Activated CD8-positive, alpha-beta T cell treated with anti-CD3 and anti-CD28 coated beads for 36 hours (primary cell): ENCODE data around the gene PRKCE. TPM values are rescaled to one million over a fixed set of nuclear protein-coding genes. Genes with fewer than 3 reads are reported as not detected.
"Not testable (repeated sequence)": the region's sequence is repeated elsewhere in the genome, so short reads cannot be mapped to it uniquely, and the experiment has no call there.

Source experiments
- ATAC-seq: fragments of 200-7000 bp; cut with Tn5 transposase; one replicate; pipeline ENCODE4 v1.10.0; 2021; ENCODE audit warnings: mild to moderate bottlenecking, moderate library complexity
- CTCF ChIA-PET: fragments of 350-600 bp; sonication (Branson Sonifier 250); formaldehyde crosslinking; loops from one replicate; lab custom pipeline; 2021; ENCODE audit warnings: antibody characterized with exemption; lab: Charles Lee
- POLR2A ChIA-PET: fragments of 350-600 bp; sonication (Branson Sonifier 250); formaldehyde crosslinking; loops from one replicate; lab custom pipeline; 2021; ENCODE audit warnings: antibody characterized with exemption; lab: Charles Lee
- DNase-seq: peaks from one replicate; pipeline ENCODE4 v3.0.0-alpha.2; 2020
- H3K27ac Mint-ChIP-seq: one replicate; pipeline ENCODE4 v1.8.0; 2021; ENCODE audit warnings: mild to moderate bottlenecking, mixed read lengths
- H3K27me3 Mint-ChIP-seq: one replicate; pipeline ENCODE4 v1.8.0; 2021; ENCODE audit warnings: mixed read lengths
- H3K36me3 Mint-ChIP-seq: one replicate; pipeline ENCODE4 v1.8.0; 2021; ENCODE audit warnings: low read depth, mixed read lengths
- H3K4me1 Mint-ChIP-seq: one replicate; pipeline ENCODE4 v1.8.0; 2021; ENCODE audit warnings: low read depth, mixed read lengths
- H3K4me3 Mint-ChIP-seq: one replicate; pipeline ENCODE4 v1.8.0; 2021; ENCODE audit warnings: mild to moderate bottlenecking, moderate library complexity, mixed read lengths
- H3K9me3 Mint-ChIP-seq: one replicate; pipeline ENCODE4 v1.8.0; 2021; ENCODE audit warnings: mixed read lengths
- CTCF ChIP-seq: fragments of 200-600 bp; IDR thresholded peaks from one replicate; pipeline ENCODE4 v1.8.0; 2022; ENCODE audit warnings: antibody characterized with exemption, mild to moderate bottlenecking
- intact Hi-C: fragments of 100-400 bp; cut with micrococcal nuclease; formaldehyde crosslinking; loops from one replicate; pipeline ENCODE4 v1.10.0; 2022
- total RNA-seq, 2 experiments: library from RNA; stranded (reverse); gene quantifications; one replicate each; pipeline ENCODE4 v1.2.3, GENCODE V29; 2021

PRKCE gene
- total RNA-seq, 2 experiments from 2014 or later = 11.5 to 11.9 TPM

GRCh38 chr2:46216213-46216612 lies 564.7 kb downstream of the PRKCE start:
- DNase-seq (no peak), ATAC-seq (no peak)
- intact Hi-C loops = no loop called here
- H3K4me1 Mint-ChIP-seq = no peaks in the 10 kb centered on the region
- POLR2A ChIA-PET = no interaction called here
- peaks cover 12% of the 10 kb centered on the region for H3K9me3 Mint-ChIP-seq
- no peak overlapping the region for H3K27ac Mint-ChIP-seq
- no peak overlapping the region for H3K4me3 Mint-ChIP-seq
- CTCF ChIA-PET = no interaction called here
- TF ChIP-seq CTCF = no peak
- peaks cover under 1% of the 10 kb centered on the region for H3K27me3 Mint-ChIP-seq
- peaks cover 3% of the 10 kb centered on the region for H3K36me3 Mint-ChIP-seq

GRCh38 chr2:46223514-46223913 lies 572.0 kb downstream of the PRKCE start:
- H3K27ac Mint-ChIP-seq, ATAC-seq, intact Hi-C loops, H3K4me3 Mint-ChIP-seq, H3K9me3 Mint-ChIP-seq, H3K27me3 Mint-ChIP-seq, H3K36me3 Mint-ChIP-seq, POLR2A ChIA-PET, DNase-seq, CTCF ChIA-PET: not testable (repeated sequence)
- H3K4me1 Mint-ChIP-seq = peaks cover 23% of the 10 kb centered on the region

- H3K4me3 Mint-ChIP-seq = no peak overlapping the region
- DNase-seq (no peak), ATAC-seq (no peak)
- TF ChIP-seq CTCF = no peak
- peaks cover 2% of the 10 kb centered on the region for H3K36me3 Mint-ChIP-seq
- H3K27me3 Mint-ChIP-seq = peaks cover 7% of the 10 kb centered on the region
- peaks cover 3% of the 10 kb centered on the region for H3K9me3 Mint-ChIP-seq
- H3K4me1 Mint-ChIP-seq = peaks cover 33% of the 10 kb centered on the region
- ChIA-PET CTCF (interaction anchor here (1.1 kb wide), 1 partner anchor 162 kb away, joined by 3 read pairs; no protein-coding TSS in a partner anchor), POLR2A (no interaction called here)
- intact Hi-C loops = no loop called here
- no peak overlapping the region for H3K27ac Mint-ChIP-seq
Measured at GRCh38 chr2:46225150-46225625, 573.7 kb downstream of the PRKCE start.

- DNase-seq = no peak
- Mint-ChIP-seq H3K36me3 (peaks cover 2% of the 10 kb centered on the region), H3K4me1 (peaks cover 35% of the 10 kb centered on the region), H3K27me3 (peaks cover 7% of the 10 kb centered on the region), H3K9me3 (peaks cover 3% of the 10 kb centered on the region), H3K27ac (no peak overlapping the region), H3K4me3 (no peak overlapping the region)
- ChIA-PET POLR2A (no interaction called here), CTCF (no interaction called here)
- intact Hi-C loops = no loop called here
- no peak for ATAC-seq
- TF ChIP-seq CTCF = no peak
Measured at GRCh38 chr2:46225730-46226129, 574.3 kb downstream of the PRKCE start.

- POLR2A ChIA-PET = no interaction called here
Measured at GRCh38 chr2:46226620-46227019, 575.1 kb downstream of the PRKCE start.

More at GRCh38 chr2:46226620-46227019, 575.1 kb downstream of the PRKCE start:
- Mint-ChIP-seq H3K27me3 (peaks cover 5% of the 10 kb centered on the region), H3K36me3 (peaks cover 2% of the 10 kb centered on the region), H3K4me3 (no peak overlapping the region), H3K4me1 (peaks cover 35% of the 10 kb centered on the region), H3K9me3 (peaks cover 3% of the 10 kb centered on the region), H3K27ac (no peak overlapping the region)
- TF ChIP-seq CTCF = no peak
- CTCF ChIA-PET = no interaction called here
- intact Hi-C loops = no loop called here
- ATAC-seq (no peak), DNase-seq (no peak)
